ENCODE results near the gene PCMTD2. TPM values are rescaled to one million over a fixed set of nuclear protein-coding genes. Genes with fewer than 3 reads are reported as not detected.

The PCMTD2 gene
- total RNA-seq, 1 experiment from 2014 or later, result 52.0 TPM

DNA sequence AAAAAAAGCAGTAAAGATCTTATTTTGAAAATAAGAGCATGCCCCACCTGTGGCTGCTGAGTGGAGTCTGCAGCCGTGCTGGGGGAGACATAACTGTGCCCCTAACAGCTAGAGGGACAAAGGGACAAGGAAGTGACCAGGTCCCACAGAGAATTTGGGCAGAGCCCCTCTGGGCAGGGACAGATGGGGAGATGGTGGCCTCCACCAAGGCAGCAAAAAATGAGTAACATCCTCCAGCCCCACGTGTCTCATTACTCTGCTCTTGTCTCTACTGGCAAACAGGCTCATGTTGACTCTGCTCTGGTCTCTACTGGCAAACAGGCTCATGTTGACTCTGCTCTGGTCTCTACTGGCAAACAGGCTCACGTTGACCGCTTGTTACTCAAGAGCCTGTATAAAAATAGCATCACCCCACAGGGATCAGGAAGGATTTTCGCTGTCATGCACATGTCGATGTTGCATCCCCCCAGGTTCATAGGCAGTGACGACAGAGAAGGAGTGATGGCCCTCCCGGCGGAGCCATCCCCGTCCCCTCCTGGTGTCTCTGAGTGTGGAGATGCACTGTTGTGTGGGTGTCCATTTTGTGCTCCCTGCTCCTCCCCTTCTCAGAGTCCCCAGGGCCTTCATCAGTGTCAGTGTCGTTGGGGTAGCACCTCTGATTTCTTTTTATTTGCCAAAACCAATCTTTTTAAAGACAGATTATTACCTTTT lies 17.3 kb upstream of the PCMTD2 start:
- peaks cover 6 to 35% (median 14%) of the 10 kb centered on the region in 3 experiments; a peak in 5 of 7 replicates for H3K36me3 Mint-ChIP-seq (ENCODE audit: insufficient read depth in 1 of 3, low read depth in 3 of 3)
- Histone ChIP-seq H4K20me1 (ENCODE audit: control insufficient read depth, insufficient read depth, insufficient read length) (no peaks in the 10 kb centered on the region), H3T11ph (ENCODE audit: low read length) (no peak overlapping the region), H3K79me1 (ENCODE audit: insufficient read depth, low read depth, low read length, poor library complexity, severe bottlenecking) (no peaks in the 10 kb centered on the region), H3K4me2 (ENCODE audit: insufficient read depth, insufficient read length, low read length) (no peak overlapping the region), H3K14ac (ENCODE audit: insufficient read depth, low read length) (no peak overlapping the region), H2BK5ac (ENCODE audit: insufficient read length, low read length) (no peak overlapping the region), H3K4me1 (ENCODE audit: insufficient read depth, low read length) (no peaks in the 10 kb centered on the region), H3K4ac (ENCODE audit: low read depth, low read length) (no peak overlapping the region), H2BK12ac (ENCODE audit: insufficient read length, low read depth, low read length) (no peak overlapping the region), H3K9ac (ENCODE audit: extremely low read depth, insufficient read length, low read length) (no peak overlapping the region), H3K23me2 (ENCODE audit: insufficient read length, low read depth, low read length, poor library complexity, severe bottlenecking) (no peaks in the 10 kb centered on the region), H3K18ac (ENCODE audit: insufficient read length, low read depth, low read length) (no peak overlapping the region), H2BK15ac (ENCODE audit: low read depth, low read length) (no peak overlapping the region), H2BK120ac (ENCODE audit: low read depth, low read length, poor library complexity, severe bottlenecking) (no peak overlapping the region), H4K5ac (ENCODE audit: insufficient read length, low read depth, low read length) (no peak overlapping the region), H3K27ac (ENCODE audit: insufficient read length, low read depth, low read length) (no peak overlapping the region), H2BK20ac (ENCODE audit: low read depth, low read length, poor library complexity, severe bottlenecking) (no peak overlapping the region), H3K23ac (ENCODE audit: insufficient read length, low read depth, low read length) (no peak overlapping the region), H2AFZ (ENCODE audit: low read length) (no peak overlapping the region), H4K91ac (ENCODE audit: insufficient read length, low read depth, low read length) (no peak overlapping the region), H3K56ac (ENCODE audit: insufficient read length, low read depth, low read length) (no peak overlapping the region), H3K9me3 (ENCODE audit: control insufficient read depth, low read depth, low read length) (no peaks in the 10 kb centered on the region), H3K79me2 (ENCODE audit: insufficient read depth, low read length) (no peaks in the 10 kb centered on the region), H3K27me3 (ENCODE audit: insufficient read depth, low read length) (no peaks in the 10 kb centered on the region), H2AK5ac (ENCODE audit: insufficient read length, low read length) (no peak overlapping the region), H4K8ac (replicated peaks; ENCODE audit: insufficient read length, low read depth, low read length) (no peak overlapping the region)
- DNase-seq, result no peak
- no peak overlapping the region for H3K4me3 Mint-ChIP-seq
- WGBS (ENCODE audit: extremely low coverage, insufficient read length, low lambda C conversion rate), result no CpG with 5 or more reads among the region's 11 CpGs
- H3K4me1 Mint-ChIP-seq, result peaks cover 0 to 7% of the 10 kb centered on the region in 2 experiments; a peak in 2 of 4 replicates
- H3K9me3 Mint-ChIP-seq, result peaks cover 33 to 40% of the 10 kb centered on the region in 2 experiments
- peaks cover 12% of the 10 kb centered on the region for H3K27me3 Mint-ChIP-seq (ENCODE audit: low read depth)
- TF ChIP-seq, protein P1, sequence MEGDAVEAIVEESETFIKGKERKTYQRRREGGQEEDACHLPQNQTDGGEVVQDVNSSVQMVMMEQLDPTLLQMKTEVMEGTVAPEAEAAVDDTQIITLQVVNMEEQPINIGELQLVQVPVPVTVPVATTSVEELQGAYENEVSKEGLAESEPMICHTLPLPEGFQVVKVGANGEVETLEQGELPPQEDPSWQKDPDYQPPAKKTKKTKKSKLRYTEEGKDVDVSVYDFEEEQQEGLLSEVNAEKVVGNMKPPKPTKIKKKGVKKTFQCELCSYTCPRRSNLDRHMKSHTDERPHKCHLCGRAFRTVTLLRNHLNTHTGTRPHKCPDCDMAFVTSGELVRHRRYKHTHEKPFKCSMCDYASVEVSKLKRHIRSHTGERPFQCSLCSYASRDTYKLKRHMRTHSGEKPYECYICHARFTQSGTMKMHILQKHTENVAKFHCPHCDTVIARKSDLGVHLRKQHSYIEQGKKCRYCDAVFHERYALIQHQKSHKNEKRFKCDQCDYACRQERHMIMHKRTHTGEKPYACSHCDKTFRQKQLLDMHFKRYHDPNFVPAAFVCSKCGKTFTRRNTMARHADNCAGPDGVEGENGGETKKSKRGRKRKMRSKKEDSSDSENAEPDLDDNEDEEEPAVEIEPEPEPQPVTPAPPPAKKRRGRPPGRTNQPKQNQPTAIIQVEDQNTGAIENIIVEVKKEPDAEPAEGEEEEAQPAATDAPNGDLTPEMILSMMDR (conservative IDR thresholded peaks at IDR 0.05), result no peak
- H3K27ac Mint-ChIP-seq, result no peak overlapping the region
